IPS DF 6.9 (cell line): ENCODE measurements around the gene CD33.

Experiments used
- DNase-seq: peaks from one replicate; pipeline ENCODE4 v3.0.0-alpha.2; 2013; ENCODE audit warnings: low read depth, low spot score
- H3K27ac ChIP-seq: one replicate; pipeline ENCODE4 v1.5.1; 2013; ENCODE audit warnings: low read length, control low read depth
- H3K27me3 ChIP-seq: 2 replicates; pipeline ENCODE4 v1.6.1; 2013; ENCODE audit warnings: mild to moderate bottlenecking, low read length; ENCODE audit not compliant: control insufficient read depth, insufficient read depth
- H3K36me3 ChIP-seq: 2 replicates; pipeline ENCODE4 v1.6.1; 2013; ENCODE audit warnings: low read length; ENCODE audit not compliant: control insufficient read depth, insufficient read depth
- H3K4me1 ChIP-seq: 2 replicates; pipeline ENCODE4 v1.6.1; 2013; ENCODE audit warnings: low read length; ENCODE audit not compliant: control insufficient read depth, insufficient read depth
- H3K4me3 ChIP-seq: 2 replicates; pipeline ENCODE4 v1.5.1; 2013; ENCODE audit warnings: mild to moderate bottlenecking, low read length
- H3K9me3 ChIP-seq: 2 replicates; pipeline ENCODE4 v1.6.1; 2013; ENCODE audit warnings: low read length, inconsistent platforms; ENCODE audit not compliant: control insufficient read depth, insufficient read depth
- WGBS: extraction: QIAGEN DNeasy Blood & Tissue Kit; methylation state at CpG from one replicate; pipeline ENCODE4 v1.1.7; 2013; ENCODE audit warnings: mixed read lengths, missing lambda C conversion rate; ENCODE audit not compliant: insufficient read length, insufficient coverage; 5-methylcytosine and 5-hydroxymethylcytosine counted together

Gene CD33

GRCh38 chr19:51242881-51243630 lies 18.2 kb downstream of the CD33 start:
- H3K27ac ChIP-seq, result no peak overlapping the region
- H3K4me3 ChIP-seq, result no peak overlapping the region
- no peaks in the 10 kb centered on the region for H3K36me3 ChIP-seq
- H3K4me1 ChIP-seq, result no peaks in the 10 kb centered on the region
- H3K9me3 ChIP-seq, result no peaks in the 10 kb centered on the region
- no CpG with 5 or more reads among the region's 8 CpGs for WGBS
- H3K27me3 ChIP-seq, result no peaks in the 10 kb centered on the region
- no peak for DNase-seq

- Histone ChIP-seq H3K9me3 (no peaks in the 10 kb centered on the region), H3K27me3 (no peaks in the 10 kb centered on the region), H3K4me3 (no peak overlapping the region), H3K36me3 (no peaks in the 10 kb centered on the region), H3K27ac (no peak overlapping the region), H3K4me1 (no peaks in the 10 kb centered on the region)
- DNase-seq, result no peak
- no CpG with 5 or more reads among the region's 5 CpGs for WGBS
Observed at GRCh38 chr19:51246164-51246552, 21.3 kb downstream of the CD33 start.

- H3K36me3 ChIP-seq, result no peaks in the 10 kb centered on the region
- no peaks in the 10 kb centered on the region for H3K27me3 ChIP-seq
- H3K9me3 ChIP-seq, result no peaks in the 10 kb centered on the region
- no peak for DNase-seq
- H3K4me1 ChIP-seq, result no peaks in the 10 kb centered on the region
- H3K4me3 ChIP-seq, result no peak overlapping the region
- H3K27ac ChIP-seq, result no peak overlapping the region
- WGBS, result no CpG with 5 or more reads among the region's 7 CpGs
Observed at GRCh38 chr19:51247972-51248590, 23.2 kb downstream of the CD33 start.

GRCh38 chr19:51250786-51251467 lies 26.0 kb downstream of the CD33 start, which contains the start of gene SIGLECL1:
Gene SIGLECL1 (plus strand): TSS chr19:51251080. CDS start chr19:51264073, 12,993 bp downstream.
- Histone ChIP-seq H3K4me3 (no peak within 1 kb of the TSS), H3K27me3 (no peaks in the 10 kb centered on the region), H3K27ac (no peak within 1 kb of the TSS), H3K36me3 (no peaks in the 10 kb centered on the region), H3K4me1 (no peaks in the 10 kb centered on the region), H3K9me3 (no peaks in the 10 kb centered on the region)
- DNase-seq, result no peak
- no CpG with 5 or more reads among the region's 23 CpGs for WGBS

- H3K4me3 ChIP-seq, result no peak overlapping the region
Observed at GRCh38 chr19:51251468-51251820, 26.6 kb downstream of the CD33 start.

GRCh38 chr19:51252306-51253079 lies 27.6 kb downstream of the CD33 start:
- Histone ChIP-seq H3K9me3 (no peaks in the 10 kb centered on the region), H3K4me1 (no peaks in the 10 kb centered on the region), H3K36me3 (no peaks in the 10 kb centered on the region), H3K4me3 (no peak overlapping the region), H3K27ac (no peak overlapping the region), H3K27me3 (no peaks in the 10 kb centered on the region)
- 100% methylated on average over 3 of the region's 9 CpGs for WGBS
- no peak for DNase-seq

More at GRCh38 chr19:51251468-51251820, 26.6 kb downstream of the CD33 start:
- no peaks in the 10 kb centered on the region for H3K36me3 ChIP-seq
- DNase-seq, result no peak
- no CpG with 5 or more reads among the region's 9 CpGs for WGBS
- no peak overlapping the region for H3K27ac ChIP-seq
- H3K4me1 ChIP-seq, result no peaks in the 10 kb centered on the region
- H3K27me3 ChIP-seq, result no peaks in the 10 kb centered on the region
- no peaks in the 10 kb centered on the region for H3K9me3 ChIP-seq

- WGBS, result no CpG with 5 or more reads among the region's 1 CpG
- H3K36me3 ChIP-seq, result no peaks in the 10 kb centered on the region
- no peak for DNase-seq
- H3K9me3 ChIP-seq, result no peaks in the 10 kb centered on the region
- H3K4me3 ChIP-seq, result no peak overlapping the region
- no peaks in the 10 kb centered on the region for H3K4me1 ChIP-seq
- no peaks in the 10 kb centered on the region for H3K27me3 ChIP-seq
- no peak overlapping the region for H3K27ac ChIP-seq
Observed at GRCh38 chr19:51253088-51253806, 28.4 kb downstream of the CD33 start.

GRCh38 chr19:51256155-51256625 lies 31.3 kb downstream of the CD33 start:
- Histone ChIP-seq H3K27me3 (no peaks in the 10 kb centered on the region), H3K4me1 (no peaks in the 10 kb centered on the region), H3K4me3 (no peak overlapping the region), H3K9me3 (no peaks in the 10 kb centered on the region), H3K27ac (no peak overlapping the region), H3K36me3 (no peaks in the 10 kb centered on the region)
- no peak for DNase-seq
- no CpG with 5 or more reads among the region's 2 CpGs for WGBS

- Histone ChIP-seq H3K4me3 (no peak overlapping the region), H3K27me3 (no peaks in the 10 kb centered on the region), H3K27ac (no peak overlapping the region), H3K9me3 (no peaks in the 10 kb centered on the region), H3K4me1 (no peaks in the 10 kb centered on the region), H3K36me3 (no peaks in the 10 kb centered on the region)
- DNase-seq, result no peak
- WGBS, result no CpG with 5 or more reads among the region's 2 CpGs
Observed at GRCh38 chr19:51257471-51257870, 32.6 kb downstream of the CD33 start.
